Osteoblast (primary cell): Measurements from ENCODE around the gene LRP2BP. TPM values are rescaled to one million over a fixed set of nuclear protein-coding genes. Genes with fewer than 3 reads are reported as not detected.
"Not testable (repeated sequence)": the region's sequence is repeated elsewhere in the genome, so short reads cannot be mapped to it uniquely, and the experiment has no call there.

Experiments used
- DNase-seq: peaks from one replicate; pipeline ENCODE4 v3.0.0; 2011; ENCODE audit warnings: low spot score, mixed read lengths; ENCODE audit not compliant: insufficient read length; ENCODE audit errors: missing footprints
- H2AFZ ChIP-seq: 2 replicates; pipeline ENCODE4 v1.6.0; 2011; ENCODE audit warnings: mild to moderate bottlenecking, low read length
- H3K27ac ChIP-seq: 2 replicates; pipeline ENCODE4 v1.5.1; 2011; ENCODE audit warnings: mild to moderate bottlenecking, low read depth, low read length, moderate library complexity
- H3K27me3 ChIP-seq: 2 replicates; pipeline ENCODE4 v1.6.0; 2012; ENCODE audit warnings: mild to moderate bottlenecking, control low read depth, inconsistent platforms, low read length, moderate library complexity; ENCODE audit not compliant: insufficient read depth
- H3K36me3 ChIP-seq: 2 replicates; pipeline ENCODE4 v1.5.1; 2011; ENCODE audit warnings: mild to moderate bottlenecking, low read length, control low read depth, moderate library complexity; ENCODE audit not compliant: insufficient read depth
- H3K4me1 ChIP-seq: 2 replicates; pipeline ENCODE4 v1.5.1; 2011; ENCODE audit warnings: mild to moderate bottlenecking, low read length, control low read depth, moderate library complexity; ENCODE audit not compliant: insufficient read depth
- H3K4me2 ChIP-seq: 2 replicates; pipeline ENCODE4 v1.6.0; 2011; ENCODE audit warnings: mild to moderate bottlenecking, low read length; ENCODE audit not compliant: insufficient read depth
- H3K4me3 ChIP-seq: fragments of 200-600 bp; sonication (generic); 3 replicates; pipeline ENCODE4 v1.5.1; 2012; ENCODE audit warnings: mild to moderate bottlenecking, low read length, inconsistent platforms; ENCODE audit not compliant: insufficient read depth
- H3K79me2 ChIP-seq: 2 replicates; pipeline ENCODE4 v1.6.0; 2012; ENCODE audit warnings: mild to moderate bottlenecking, low read length, control low read depth, inconsistent platforms; ENCODE audit not compliant: insufficient read depth
- H3K9me3 ChIP-seq: 2 replicates; pipeline ENCODE4 v1.5.1; 2011; ENCODE audit warnings: low read depth, low read length, control low read depth
- H4K20me1 ChIP-seq: 2 replicates; pipeline ENCODE4 v1.6.0; 2012; ENCODE audit warnings: mild to moderate bottlenecking, low read length, control low read depth; ENCODE audit not compliant: insufficient read depth
- CTCF ChIP-seq: IDR thresholded peaks from 2 replicates; pipeline ENCODE4 v1.5.1; 2011; ENCODE audit warnings: mild to moderate bottlenecking, low read depth, low read length, moderate library complexity; ENCODE audit errors: extremely low read depth
- total RNA-seq: library from RNA; depleted of rRNA; stranded (reverse); fragments of >200 nt; gene quantifications from 2 replicates; pipeline ENCODE4 v1.2.3, GENCODE V29; 2012

The LRP2BP gene
- total RNA-seq, 1 donor = 1.4 TPM

GRCh38 chr4:185328586-185328985 lies 67.1 kb downstream of the LRP2BP start:
- Histone ChIP-seq H3K9me3 (peaks cover 2% of the 10 kb centered on the region), H3K4me1 (peaks cover 14% of the 10 kb centered on the region), H3K4me3 (no peak overlapping the region), H3K27ac (no peak overlapping the region), H3K4me2 (no peak overlapping the region), H4K20me1 (no peaks in the 10 kb centered on the region), H3K79me2 (peaks cover 2% of the 10 kb centered on the region), H2AFZ (no peak overlapping the region), H3K36me3 (peaks cover 3% of the 10 kb centered on the region), H3K27me3 (no peaks in the 10 kb centered on the region)
- TF ChIP-seq CTCF = no peak
- no peak for DNase-seq

- H3K27ac ChIP-seq, H3K4me2 ChIP-seq, H3K27me3 ChIP-seq, H3K4me3 ChIP-seq, DNase-seq, H3K36me3 ChIP-seq, H3K79me2 ChIP-seq, H4K20me1 ChIP-seq, H3K9me3 ChIP-seq, H2AFZ ChIP-seq: not testable (repeated sequence)
- peaks cover 35% of the 10 kb centered on the region for H3K4me1 ChIP-seq
Measured at GRCh38 chr4:185325721-185326120, 70.0 kb downstream of the LRP2BP start.

GRCh38 chr4:185324361-185324760 lies 71.4 kb downstream of the LRP2BP start:
- peaks cover 35% of the 10 kb centered on the region for H3K4me1 ChIP-seq
- H3K27ac ChIP-seq = peak overlapping the region; percentile 57
- DNase-seq, H3K9me3 ChIP-seq, H3K79me2 ChIP-seq, H3K4me2 ChIP-seq, H2AFZ ChIP-seq, H3K27me3 ChIP-seq, H3K4me3 ChIP-seq, H4K20me1 ChIP-seq: not testable (repeated sequence)
- H3K36me3 ChIP-seq = peaks cover 11% of the 10 kb centered on the region

GRCh38 chr4:185323606-185324005 lies 72.1 kb downstream of the LRP2BP start:
- H3K27me3 ChIP-seq = no peaks in the 10 kb centered on the region
- peak overlapping the region; percentile 14 for H3K4me2 ChIP-seq
- no peak for DNase-seq
- peaks cover 1% of the 10 kb centered on the region for H3K79me2 ChIP-seq
- peak overlapping the region; percentile 57 for H3K27ac ChIP-seq
- H3K4me1 ChIP-seq = peaks cover 35% of the 10 kb centered on the region
- no peak overlapping the region for H2AFZ ChIP-seq
- peaks cover 11% of the 10 kb centered on the region for H3K36me3 ChIP-seq
- no peak overlapping the region for H3K4me3 ChIP-seq
- no peaks in the 10 kb centered on the region for H4K20me1 ChIP-seq
- no peak for TF ChIP-seq CTCF
- H3K9me3 ChIP-seq = no peaks in the 10 kb centered on the region

GRCh38 chr4:185322803-185323202 lies 72.9 kb downstream of the LRP2BP start:
- TF ChIP-seq CTCF = no peak
- H3K27ac ChIP-seq = peak overlapping the region; percentile 57
- no peaks in the 10 kb centered on the region for H3K9me3 ChIP-seq
- no peaks in the 10 kb centered on the region for H3K27me3 ChIP-seq
- no peaks in the 10 kb centered on the region for H4K20me1 ChIP-seq
- peaks cover 35% of the 10 kb centered on the region for H3K4me1 ChIP-seq
- no peak overlapping the region for H3K4me2 ChIP-seq
- H2AFZ ChIP-seq = no peak overlapping the region
- peaks cover 11% of the 10 kb centered on the region for H3K36me3 ChIP-seq
- peak; percentile 78 for DNase-seq
- no peak overlapping the region for H3K4me3 ChIP-seq
- H3K79me2 ChIP-seq = no peaks in the 10 kb centered on the region
